Lung (tissue), 12 donors: ENCODE data around the gene GRIK2. TPM values are rescaled to one million over a fixed set of nuclear protein-coding genes. Genes with fewer than 3 reads are reported as not detected.

Source experiments
- ATAC-seq: fragments of 200-7000 bp; cut with Tn5 transposase; one replicate; pipeline ENCODE4 v1.9.1; 2020; ENCODE audit warnings: moderate number of reproducible peaks; ENCODE audit not compliant: insufficient read depth, low FRiP score
- DNase-seq, 3 donors: peaks; one replicate each; pipeline ENCODE4 v3.0.0-alpha.2; 2013 to 2017
- H3K27ac ChIP-seq, 2 donors: one replicate each; pipeline ENCODE4 v1.5.1; 2013; ENCODE audit warnings: mild to moderate bottlenecking in 2 of 2, moderate library complexity in 2 of 2, control low read depth in 1 of 2, inconsistent platforms in 1 of 2, low read depth in 1 of 2, low read length in 1 of 2
- H3K27me3 ChIP-seq, 3 donors: one replicate each; pipeline ENCODE4 v1.5.1; 2013; ENCODE audit warnings: low read length in 2 of 3; ENCODE audit not compliant: control insufficient read depth in 3 of 3, insufficient read depth in 3 of 3
- H3K36me3 ChIP-seq, 4 donors: one replicate each; pipeline ENCODE4 v1.5.1; 2013; ENCODE audit warnings: low read length in 4 of 4, mild to moderate bottlenecking in 1 of 4, moderate library complexity in 1 of 4; ENCODE audit not compliant: control insufficient read depth in 4 of 4, insufficient read depth in 4 of 4
- H3K4me1 ChIP-seq, 5 donors: one replicate each; pipeline ENCODE4 v1.5.1; 2013; ENCODE audit warnings: low read length in 5 of 5, mild to moderate bottlenecking in 2 of 5, moderate library complexity in 1 of 5; ENCODE audit not compliant: control insufficient read depth in 5 of 5, insufficient read depth in 5 of 5
- H3K4me3 ChIP-seq: one replicate; pipeline ENCODE4 v1.5.1; 2013; ENCODE audit warnings: mild to moderate bottlenecking, control low read depth, moderate library complexity
- H3K9ac ChIP-seq, 2 donors: one replicate each; pipeline ENCODE4 v1.5.1; 2013; ENCODE audit warnings: low read length in 2 of 2, control low read depth in 1 of 2; ENCODE audit not compliant: insufficient read depth in 1 of 2
- H3K9me3 ChIP-seq, 4 donors: one replicate each; pipeline ENCODE4 v1.5.1; 2013; ENCODE audit warnings: low read length in 3 of 4, mild to moderate bottlenecking in 1 of 4, moderate library complexity in 1 of 4; ENCODE audit not compliant: control insufficient read depth in 4 of 4, insufficient read depth in 3 of 4
- CTCF ChIP-seq: IDR thresholded peaks from 2 replicates; pipeline ENCODE4 v1.5.1; 2012; ENCODE audit warnings: mild to moderate bottlenecking; ENCODE audit errors: control extremely low read depth, extremely low read depth
- WGBS, 2 donors: extraction: QIAGEN DNeasy Blood & Tissue Kit; methylation state at CpG; one replicate each; pipeline ENCODE4 v1.1.7; 2013; 5-methylcytosine and 5-hydroxymethylcytosine counted together
- polyA plus RNA-seq, 2 donors: library from polyadenylated mRNA; stranded (reverse); fragments of 200-250 nt; gene quantifications; one replicate each; pipeline ENCODE4 v1.2.1, GENCODE V29; 2013
- total RNA-seq, 2 donors: library from RNA; depleted of rRNA in 1 of 2; stranded (reverse); fragments of >200 nt in 1 of 2; gene quantifications; one replicate each; pipeline ENCODE4 v1.2.1, GENCODE V29; 2014 to 2021
- donor health status: control.
- donor health status: control.
- donor health status: Bipolar disorder and iron deficiency.
- donor health status: healthy.
- donor health status: DM: yes; HTN: yes; CAD: no.

GRIK2 gene
- total and polyA plus RNA-seq, 4 donors: 0.09 to 5.1 (median 0.67) TPM

GRCh38 chr6:101816716-101817115 is 423.2 kb downstream of the GRIK2 start:
- 90 to 98% methylated on average over 3 of the region's 3 CpGs for WGBS, 2 donors
- no peaks in the 10 kb centered on the region for H3K27me3 ChIP-seq
- H3K4me3 ChIP-seq: no peak overlapping the region

GRCh38 chr6:101818051-101818450 is 424.5 kb downstream of the GRIK2 start:
- DNase-seq (no peak), ATAC-seq (no peak)
- no peak for TF ChIP-seq CTCF
- Histone ChIP-seq H3K27me3 (no peaks in the 10 kb centered on the region), H3K9me3 (no peaks in the 10 kb centered on the region), H3K4me3 (no peak overlapping the region), H3K4me1 (no peaks in the 10 kb centered on the region), H3K9ac (no peak overlapping the region), H3K36me3 (no peaks in the 10 kb centered on the region), H3K27ac (no peak overlapping the region)
- 62 to 71% methylated on average over 6 of the region's 6 CpGs for WGBS, 2 donors

More at GRCh38 chr6:101816716-101817115, 423.2 kb downstream of the GRIK2 start:
- DNase-seq (no peak), ATAC-seq (no peak)
- Histone ChIP-seq H3K4me1 (no peaks in the 10 kb centered on the region), H3K36me3 (no peaks in the 10 kb centered on the region), H3K27ac (no peak overlapping the region), H3K9ac (no peak overlapping the region), H3K9me3 (no peaks in the 10 kb centered on the region)
- no peak for TF ChIP-seq CTCF

GRCh38 chr6:101824551-101825345 is 431.2 kb downstream of the GRIK2 start:
- H3K9me3 ChIP-seq: peaks cover 0 to 5% (median 0%) of the 10 kb centered on the region in 4 donors
- H3K4me3 ChIP-seq: no peak overlapping the region
- no peak overlapping the region for H3K9ac ChIP-seq
- no peak for DNase-seq
- no peaks in the 10 kb centered on the region for H3K36me3 ChIP-seq
- H3K27me3 ChIP-seq: no peaks in the 10 kb centered on the region
- 82 to 88% methylated on average over 5 of the region's 5 CpGs for WGBS, 2 donors
- ATAC-seq: no peak
- no peak for TF ChIP-seq CTCF
- no peaks in the 10 kb centered on the region for H3K4me1 ChIP-seq
- H3K27ac ChIP-seq: no peak overlapping the region
